ENCODE results near the gene SOWAHC.

DNA sequence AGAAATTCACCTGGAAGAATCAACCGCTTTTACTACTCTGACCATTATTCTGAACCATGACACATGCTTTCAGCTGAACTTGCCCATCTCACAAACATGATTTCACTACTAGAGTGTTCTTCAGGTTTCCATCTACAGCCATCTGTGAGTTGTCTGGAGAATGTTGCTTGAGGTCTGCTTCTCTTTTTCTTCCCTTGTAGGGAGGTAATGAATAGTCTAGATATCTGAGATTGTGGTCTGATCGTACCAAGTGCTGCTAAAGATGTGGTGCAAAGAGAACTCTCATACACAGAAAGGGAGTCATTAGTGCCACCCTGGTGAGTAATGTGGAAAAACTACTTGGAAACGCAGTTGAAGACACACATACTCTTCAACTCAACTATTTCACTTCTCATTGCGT lies 10.2 kb downstream of the SOWAHC start:
- TF ChIP-seq YY1 (tag by site-specific recombination; IDR thresholded peaks at IDR 0.05) (no peak), ZNF138 (tag by site-specific recombination; IDR thresholded peaks at IDR 0.05; ENCODE audit: borderline replicate concordance) (no peak), FEZF1 (tag by site-specific recombination; IDR thresholded peaks at IDR 0.05) (no peak), ZNF423 (tag by site-specific recombination; IDR thresholded peaks at IDR 0.05) (no peak), ZNF133 (tag by site-specific recombination; IDR thresholded peaks at IDR 0.05) (no peak), ZNF792 (tag by site-specific recombination; IDR thresholded peaks at IDR 0.05) (no peak)
- TF ChIP-seq, protein P1, sequence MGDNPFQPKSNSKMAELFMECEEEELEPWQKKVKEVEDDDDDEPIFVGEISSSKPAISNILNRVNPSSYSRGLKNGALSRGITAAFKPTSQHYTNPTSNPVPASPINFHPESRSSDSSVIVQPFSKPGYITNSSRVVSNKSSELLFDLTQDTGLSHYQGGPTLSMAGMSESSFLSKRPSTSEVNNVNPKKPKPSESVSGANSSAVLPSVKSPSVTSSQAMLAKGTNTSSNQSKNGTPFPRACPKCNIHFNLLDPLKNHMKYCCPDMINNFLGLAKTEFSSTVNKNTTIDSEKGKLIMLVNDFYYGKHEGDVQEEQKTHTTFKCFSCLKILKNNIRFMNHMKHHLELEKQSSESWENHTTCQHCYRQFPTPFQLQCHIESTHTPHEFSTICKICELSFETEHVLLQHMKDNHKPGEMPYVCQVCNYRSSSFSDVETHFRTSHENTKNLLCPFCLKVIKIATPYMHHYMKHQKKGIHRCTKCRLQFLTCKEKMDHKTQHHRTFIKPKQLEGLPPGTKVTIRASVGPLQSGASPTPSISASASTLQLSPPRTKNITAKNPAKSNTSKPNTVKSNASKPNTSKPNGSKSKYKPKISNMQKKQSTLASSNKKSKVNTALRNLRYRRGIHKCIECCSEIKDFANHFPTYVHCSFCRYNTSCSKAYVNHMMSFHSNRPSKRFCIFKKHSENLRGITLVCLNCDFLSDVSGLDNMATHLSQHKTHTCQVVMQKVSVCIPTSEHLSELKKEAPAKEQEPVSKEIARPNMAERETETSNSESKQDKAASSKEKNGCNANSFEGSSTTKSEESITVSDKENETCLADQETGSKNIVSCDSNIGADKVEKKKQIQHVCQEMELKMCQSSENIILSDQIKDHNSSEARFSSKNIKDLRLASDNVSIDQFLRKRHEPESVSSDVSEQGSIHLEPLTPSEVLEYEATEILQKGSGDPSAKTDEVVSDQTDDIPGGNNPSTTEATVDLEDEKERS (tag by site-specific recombination; IDR thresholded peaks at IDR 0.05): no peak
- TF ChIP-seq, protein P2, sequence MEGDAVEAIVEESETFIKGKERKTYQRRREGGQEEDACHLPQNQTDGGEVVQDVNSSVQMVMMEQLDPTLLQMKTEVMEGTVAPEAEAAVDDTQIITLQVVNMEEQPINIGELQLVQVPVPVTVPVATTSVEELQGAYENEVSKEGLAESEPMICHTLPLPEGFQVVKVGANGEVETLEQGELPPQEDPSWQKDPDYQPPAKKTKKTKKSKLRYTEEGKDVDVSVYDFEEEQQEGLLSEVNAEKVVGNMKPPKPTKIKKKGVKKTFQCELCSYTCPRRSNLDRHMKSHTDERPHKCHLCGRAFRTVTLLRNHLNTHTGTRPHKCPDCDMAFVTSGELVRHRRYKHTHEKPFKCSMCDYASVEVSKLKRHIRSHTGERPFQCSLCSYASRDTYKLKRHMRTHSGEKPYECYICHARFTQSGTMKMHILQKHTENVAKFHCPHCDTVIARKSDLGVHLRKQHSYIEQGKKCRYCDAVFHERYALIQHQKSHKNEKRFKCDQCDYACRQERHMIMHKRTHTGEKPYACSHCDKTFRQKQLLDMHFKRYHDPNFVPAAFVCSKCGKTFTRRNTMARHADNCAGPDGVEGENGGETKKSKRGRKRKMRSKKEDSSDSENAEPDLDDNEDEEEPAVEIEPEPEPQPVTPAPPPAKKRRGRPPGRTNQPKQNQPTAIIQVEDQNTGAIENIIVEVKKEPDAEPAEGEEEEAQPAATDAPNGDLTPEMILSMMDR (tag by site-specific recombination; IDR thresholded peaks at IDR 0.05): no peak
- TF ChIP-seq, protein P3, sequence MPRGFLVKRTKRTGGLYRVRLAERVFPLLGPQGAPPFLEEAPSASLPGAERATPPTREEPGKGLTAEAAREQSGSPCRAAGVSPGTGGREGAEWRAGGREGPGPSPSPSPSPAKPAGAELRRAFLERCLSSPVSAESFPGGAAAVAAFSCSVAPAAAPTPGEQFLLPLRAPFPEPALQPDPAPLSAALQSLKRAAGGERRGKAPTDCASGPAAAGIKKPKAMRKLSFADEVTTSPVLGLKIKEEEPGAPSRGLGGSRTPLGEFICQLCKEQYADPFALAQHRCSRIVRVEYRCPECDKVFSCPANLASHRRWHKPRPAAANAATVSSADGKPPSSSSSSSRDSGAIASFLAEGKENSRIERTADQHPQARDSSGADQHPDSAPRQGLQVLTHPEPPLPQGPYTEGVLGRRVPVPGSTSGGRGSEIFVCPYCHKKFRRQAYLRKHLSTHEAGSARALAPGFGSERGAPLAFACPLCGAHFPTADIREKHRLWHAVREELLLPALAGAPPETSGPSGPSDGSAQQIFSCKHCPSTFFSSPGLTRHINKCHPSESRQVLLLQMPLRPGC (tag by site-specific recombination; IDR thresholded peaks at IDR 0.05): no peak
- TF ChIP-seq, protein P4, sequence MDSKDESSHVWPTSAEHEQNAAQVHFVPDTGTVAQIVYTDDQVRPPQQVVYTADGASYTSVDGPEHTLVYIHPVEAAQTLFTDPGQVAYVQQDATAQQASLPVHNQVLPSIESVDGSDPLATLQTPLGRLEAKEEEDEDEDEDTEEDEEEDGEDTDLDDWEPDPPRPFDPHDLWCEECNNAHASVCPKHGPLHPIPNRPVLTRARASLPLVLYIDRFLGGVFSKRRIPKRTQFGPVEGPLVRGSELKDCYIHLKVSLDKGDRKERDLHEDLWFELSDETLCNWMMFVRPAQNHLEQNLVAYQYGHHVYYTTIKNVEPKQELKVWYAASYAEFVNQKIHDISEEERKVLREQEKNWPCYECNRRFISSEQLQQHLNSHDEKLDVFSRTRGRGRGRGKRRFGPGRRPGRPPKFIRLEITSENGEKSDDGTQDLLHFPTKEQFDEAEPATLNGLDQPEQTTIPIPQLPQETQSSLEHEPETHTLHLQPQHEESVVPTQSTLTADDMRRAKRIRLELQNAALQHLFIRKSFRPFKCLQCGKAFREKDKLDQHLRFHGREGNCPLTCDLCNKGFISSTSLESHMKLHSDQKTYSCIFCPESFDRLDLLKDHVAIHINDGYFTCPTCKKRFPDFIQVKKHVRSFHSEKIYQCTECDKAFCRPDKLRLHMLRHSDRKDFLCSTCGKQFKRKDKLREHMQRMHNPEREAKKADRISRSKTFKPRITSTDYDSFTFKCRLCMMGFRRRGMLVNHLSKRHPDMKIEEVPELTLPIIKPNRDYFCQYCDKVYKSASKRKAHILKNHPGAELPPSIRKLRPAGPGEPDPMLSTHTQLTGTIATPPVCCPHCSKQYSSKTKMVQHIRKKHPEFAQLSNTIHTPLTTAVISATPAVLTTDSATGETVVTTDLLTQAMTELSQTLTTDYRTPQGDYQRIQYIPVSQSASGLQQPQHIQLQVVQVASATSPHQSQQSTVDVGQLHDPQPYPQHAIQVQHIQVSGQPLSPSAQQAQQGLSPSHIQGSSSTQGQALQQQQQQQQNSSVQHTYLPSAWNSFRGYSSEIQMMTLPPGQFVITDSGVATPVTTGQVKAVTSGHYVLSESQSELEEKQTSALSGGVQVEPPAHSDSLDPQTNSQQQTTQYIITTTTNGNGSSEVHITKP (tag by site-specific recombination; IDR thresholded peaks at IDR 0.05): no peak

All from HEK293 (cell line).